GM12874 (cell line): Measurements from ENCODE around the gene MYCN.

Experiments
- CTCF ChIP-seq: IDR thresholded peaks from 2 replicates; pipeline ENCODE4 v1.5.1; 2011; ENCODE audit warnings: low read depth, mild to moderate bottlenecking, control low read depth, low read length, moderate library complexity; ENCODE audit not compliant: insufficient read depth

The MYCN gene

GRCh38 chr2:15975261-15975600 lies 34.9 kb downstream of the MYCN start:
- TF ChIP-seq CTCF = no peak

- TF ChIP-seq CTCF = no peak
Measured at GRCh38 chr2:15975676-15976075, 35.3 kb downstream of the MYCN start.

DNA sequence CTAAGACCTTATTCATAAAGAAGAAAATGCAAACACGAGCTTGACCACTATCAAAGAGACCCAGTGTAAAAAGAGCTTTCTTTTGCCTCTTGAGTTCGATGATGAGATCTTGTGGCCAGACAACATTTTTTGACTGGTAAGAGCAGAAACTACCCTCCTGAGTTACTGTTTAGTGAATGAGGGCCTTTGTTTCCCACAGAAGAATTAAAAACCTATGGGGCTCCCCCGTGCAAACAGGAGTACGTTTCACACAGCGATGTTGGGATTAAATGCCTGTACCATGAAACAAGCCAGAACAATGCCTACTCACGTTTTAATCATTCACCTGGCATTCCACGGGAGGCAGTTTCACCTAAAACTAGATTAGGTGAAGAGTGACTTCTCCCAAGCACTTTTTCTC lies 36.0 kb downstream of the MYCN start:
- TF ChIP-seq CTCF = no peak

DNA sequence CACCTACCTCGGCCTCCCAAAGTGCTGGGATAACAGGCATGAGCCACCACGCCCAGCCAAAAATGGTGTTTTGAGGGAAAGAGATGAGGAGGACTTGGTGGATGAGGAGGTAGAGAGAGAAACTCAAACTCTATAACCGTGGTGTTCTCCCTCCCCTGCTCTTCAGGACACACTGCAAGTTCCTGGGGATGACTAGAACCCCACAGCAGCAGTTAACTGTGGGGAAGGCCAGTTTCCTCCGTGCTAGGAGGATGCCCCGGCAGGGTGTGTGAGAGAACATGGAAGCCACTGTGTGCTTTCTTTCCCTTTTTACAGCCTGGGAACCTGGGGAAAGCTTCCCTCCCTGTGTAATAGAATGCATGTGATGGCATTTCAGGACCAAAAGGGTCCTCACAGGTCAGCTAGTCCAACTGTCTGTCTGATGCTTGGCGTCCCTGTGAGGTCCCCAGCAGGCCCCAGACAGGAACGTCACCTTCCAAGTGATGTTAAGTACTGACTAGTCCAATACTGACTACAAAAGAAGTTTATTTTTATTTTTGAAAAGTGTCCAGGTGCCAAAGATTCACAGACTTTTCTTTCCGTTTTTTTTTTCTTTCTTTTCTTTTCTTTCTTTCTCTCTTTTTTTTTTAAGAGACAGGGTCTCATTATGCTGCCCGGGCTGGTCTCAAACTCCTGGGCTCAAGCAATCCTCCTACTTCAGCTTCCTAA lies 38.9 kb downstream of the MYCN start:
- no peak for TF ChIP-seq CTCF

DNA sequence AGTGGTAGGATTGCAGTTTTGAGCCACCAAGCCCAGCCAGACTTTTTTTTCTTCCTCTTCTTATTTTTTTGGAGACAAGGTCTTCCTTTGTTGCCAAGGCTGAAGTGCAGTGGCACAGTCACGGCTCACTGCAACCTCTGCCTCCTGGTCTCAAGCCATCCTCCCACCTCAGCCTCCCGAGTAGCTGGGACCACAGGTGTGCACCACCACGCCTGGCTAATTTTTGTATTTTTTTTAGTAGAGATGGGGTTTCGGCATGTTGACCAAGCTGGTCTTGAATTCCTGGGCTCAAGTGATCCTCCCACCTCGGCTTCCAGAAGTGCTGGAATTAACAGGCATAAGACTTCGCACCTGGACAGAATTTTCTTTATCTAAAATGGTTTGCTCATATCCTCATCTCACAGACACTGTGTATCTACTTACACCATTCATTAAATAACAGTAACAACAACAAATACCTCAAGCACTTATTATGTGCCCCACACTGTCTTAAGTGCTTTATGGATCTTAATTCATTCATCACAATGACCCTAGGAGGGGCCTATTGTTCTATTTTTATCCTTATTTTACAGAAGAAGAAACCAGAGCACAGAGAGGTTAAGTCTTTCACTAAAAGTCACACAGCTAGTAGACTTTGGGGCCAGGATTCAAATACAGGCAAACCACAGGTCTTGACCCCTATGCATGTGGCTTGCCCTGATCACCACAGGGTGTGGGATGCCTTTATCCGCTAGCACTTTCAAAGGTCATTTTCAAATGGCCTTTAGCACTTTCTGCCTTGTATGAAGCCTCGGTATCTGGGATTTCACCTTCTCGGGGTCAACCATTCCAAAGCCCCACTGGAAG lies 39.6 kb downstream of the MYCN start:
- no peak for TF ChIP-seq CTCF

- no peak for TF ChIP-seq CTCF
Measured at GRCh38 chr2:15980605-15981098, 40.3 kb downstream of the MYCN start.

- no peak for TF ChIP-seq CTCF
Measured at GRCh38 chr2:15981646-15982045, 41.3 kb downstream of the MYCN start.
